Lower lobe of right lung (tissue), 2 donors: ENCODE results near the gene WDR43. TPM values are rescaled to one million over a fixed set of nuclear protein-coding genes. Genes with fewer than 3 reads are reported as not detected.

Experiments
- ATAC-seq, 2 donors: fragments of 200-7000 bp; cut with Tn5 transposase; one replicate each; pipeline ENCODE4 v1.9.1; 2020 to 2022; ENCODE audit warnings: mild to moderate bottlenecking in 2 of 2, moderate library complexity in 2 of 2
- DNase-seq: peaks from one replicate; pipeline ENCODE4 v3.0.0-alpha.2; 2020
- H3K27ac ChIP-seq: fragments of 200-600 bp; one replicate; pipeline ENCODE4 v1.8.0; 2022
- H3K27me3 ChIP-seq: fragments of 200-600 bp; one replicate; pipeline ENCODE4 v1.8.0; 2022; ENCODE audit warnings: low read depth
- H3K36me3 ChIP-seq: fragments of 200-600 bp; one replicate; pipeline ENCODE4 v1.8.0; 2022; ENCODE audit warnings: mild to moderate bottlenecking
- H3K4me1 ChIP-seq: fragments of 200-600 bp; one replicate; pipeline ENCODE4 v1.8.0; 2022
- H3K4me3 ChIP-seq: fragments of 200-600 bp; one replicate; pipeline ENCODE4 v1.8.0; 2022; ENCODE audit warnings: mild to moderate bottlenecking
- H3K9me3 ChIP-seq: fragments of 200-600 bp; one replicate; pipeline ENCODE4 v1.8.0; 2022
- CTCF ChIP-seq: fragments of 200-600 bp; IDR thresholded peaks from one replicate; pipeline ENCODE4 v1.8.0; 2022; ENCODE audit warnings: antibody characterized with exemption, mild to moderate bottlenecking
- intact Hi-C: fragments of 100-400 bp; cut with DNase I; formaldehyde crosslinking; loops from one replicate; pipeline ENCODE4 v1.11.0; 2022
- total RNA-seq: library from RNA; stranded (reverse); fragmentation: NEBNext Ultra II Directional; extraction: Animal tissue kit (Norgen Biotek cat#: 25700); gene quantifications from one replicate; pipeline ENCODE4 v1.2.1, GENCODE V29; 2021
- donor health status: DM: no; HTN: yes; CAD: no; lungs with severe emphysema.

WDR43 gene
- total RNA-seq, 1 donor from 2014 or later, result 27.9 TPM

DNA sequence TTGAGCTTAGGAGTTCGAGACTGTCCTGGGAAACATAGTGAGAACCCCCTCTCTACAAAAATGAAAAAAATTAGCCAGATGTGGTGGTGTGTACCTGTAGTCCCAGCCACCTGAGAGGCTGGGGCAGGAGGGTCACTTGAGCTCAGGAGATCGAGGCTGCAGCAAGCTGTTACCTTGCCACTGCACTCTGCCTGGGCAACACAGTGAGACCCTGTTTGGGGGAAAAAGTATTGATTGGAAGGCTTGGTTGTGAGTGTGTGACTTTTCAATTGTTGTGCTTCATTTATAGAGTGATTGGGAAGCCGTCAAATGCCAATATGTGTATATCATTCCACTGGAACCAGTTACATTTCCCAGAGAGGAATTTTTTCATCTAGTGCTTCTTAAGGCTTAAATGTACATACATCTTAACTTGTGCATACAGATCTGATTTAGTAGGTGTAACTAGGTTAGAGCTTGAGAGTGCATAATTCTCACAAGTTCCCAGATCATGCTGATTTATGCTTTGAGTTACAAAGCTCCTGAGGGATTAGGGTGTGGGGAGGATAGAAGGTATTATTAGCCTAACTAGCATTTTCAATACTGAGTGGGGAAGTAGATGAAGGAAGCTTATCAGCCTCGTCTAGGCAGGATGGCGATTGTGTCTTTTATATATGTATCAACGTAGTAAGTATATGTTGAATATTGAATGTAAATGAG is 15.3 kb downstream of the WDR43 start:
- no peak for TF ChIP-seq CTCF
- intact Hi-C loops, result no loop called here
- H3K27ac ChIP-seq, result no peak overlapping the region
- no peaks in the 10 kb centered on the region for H3K4me1 ChIP-seq
- peaks cover 90% of the 10 kb centered on the region for H3K36me3 ChIP-seq
- H3K9me3 ChIP-seq, result no peaks in the 10 kb centered on the region
- H3K27me3 ChIP-seq, result no peaks in the 10 kb centered on the region
- no peak overlapping the region for H3K4me3 ChIP-seq
- ATAC-seq, result no peak
- DNase-seq, result no peak

DNA sequence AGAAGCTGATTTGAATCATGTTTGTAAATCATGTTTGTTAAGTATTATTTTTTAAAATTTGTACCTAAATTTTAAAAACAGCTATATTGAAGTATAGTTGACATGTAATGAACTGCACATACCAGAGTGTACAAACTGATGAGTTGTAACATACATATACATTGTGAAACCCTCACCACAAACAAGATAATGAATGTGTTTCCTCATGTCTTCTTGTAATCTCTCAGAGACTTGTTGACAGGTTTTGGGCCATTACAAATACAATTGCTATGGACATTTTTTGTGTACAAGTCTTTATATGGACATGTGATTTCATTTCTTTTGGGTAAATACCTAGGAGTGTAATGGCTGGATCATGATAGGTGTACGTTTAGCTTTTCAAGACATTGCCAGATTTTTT is 21.5 kb downstream of the WDR43 start:
- H3K27me3 ChIP-seq, result no peaks in the 10 kb centered on the region
- ATAC-seq (no peak), DNase-seq (no peak)
- intact Hi-C loops, result no loop called here
- no peak for TF ChIP-seq CTCF
- H3K36me3 ChIP-seq, result peaks cover 76% of the 10 kb centered on the region
- H3K27ac ChIP-seq, result no peak overlapping the region
- no peak overlapping the region for H3K4me3 ChIP-seq
- no peaks in the 10 kb centered on the region for H3K4me1 ChIP-seq
- H3K9me3 ChIP-seq, result no peaks in the 10 kb centered on the region

DNA sequence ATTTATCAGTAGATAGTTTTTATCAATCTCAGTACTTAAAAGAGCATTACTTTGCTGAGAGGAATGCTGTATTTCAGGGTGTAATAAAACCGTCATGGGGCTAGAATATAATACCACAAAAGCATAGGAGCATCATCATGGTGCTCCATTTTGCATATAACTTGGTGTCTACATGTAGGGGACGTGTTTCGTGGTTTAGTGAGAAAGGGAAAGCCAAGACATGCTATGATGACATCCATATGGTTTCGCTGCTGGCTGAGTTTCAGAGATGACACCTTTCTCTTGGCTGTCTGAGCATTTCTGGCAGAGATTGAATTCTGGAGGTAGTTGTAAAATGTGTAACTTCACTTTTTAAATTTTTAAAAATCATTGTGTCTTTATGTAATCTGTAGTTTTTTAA is 32.4 kb downstream of the WDR43 start:
- Histone ChIP-seq H3K27ac (no peak overlapping the region), H3K9me3 (no peaks in the 10 kb centered on the region), H3K4me1 (no peaks in the 10 kb centered on the region), H3K27me3 (no peaks in the 10 kb centered on the region), H3K4me3 (no peak overlapping the region), H3K36me3 (peaks cover 100% of the 10 kb centered on the region)
- no peak for TF ChIP-seq CTCF
- no peak for DNase-seq
- intact Hi-C loops, result no loop called here
- ATAC-seq, result no peak

GRCh38 chr2:28927469-28927868 is 33.0 kb downstream of the WDR43 start:
- ATAC-seq (no peak), DNase-seq (no peak)
- TF ChIP-seq CTCF, result no peak
- Histone ChIP-seq H3K36me3 (peaks cover 100% of the 10 kb centered on the region), H3K27me3 (no peaks in the 10 kb centered on the region), H3K27ac (no peak overlapping the region), H3K4me1 (no peaks in the 10 kb centered on the region), H3K4me3 (no peak overlapping the region), H3K9me3 (no peaks in the 10 kb centered on the region)
- intact Hi-C loops, result no loop called here

DNA sequence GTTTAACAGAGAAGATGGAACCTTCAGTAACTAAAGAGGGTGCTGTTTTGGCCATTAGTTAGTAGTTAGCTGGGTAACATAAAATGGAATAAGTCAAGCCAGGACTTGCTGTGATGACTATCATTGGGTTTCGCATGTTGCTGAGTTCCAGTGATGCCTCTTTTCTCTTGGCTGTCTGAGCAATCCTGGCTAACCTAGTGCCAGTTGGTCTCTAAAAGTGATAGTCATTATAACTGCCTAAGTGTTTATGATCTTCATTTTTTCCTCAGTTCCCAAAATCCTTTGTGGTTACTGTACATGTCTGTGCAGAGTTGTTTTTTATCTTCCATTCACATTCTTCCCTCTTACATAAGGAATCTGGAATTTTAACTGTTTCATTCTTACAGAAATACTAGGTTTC is 33.4 kb downstream of the WDR43 start:
- Histone ChIP-seq H3K27ac (no peak overlapping the region), H3K4me1 (no peaks in the 10 kb centered on the region), H3K27me3 (no peaks in the 10 kb centered on the region), H3K36me3 (peaks cover 100% of the 10 kb centered on the region), H3K4me3 (no peak overlapping the region), H3K9me3 (no peaks in the 10 kb centered on the region)
- intact Hi-C loops, result no loop called here
- no peak for DNase-seq
- TF ChIP-seq CTCF, result no peak
- ATAC-seq, result no peak

GRCh38 chr2:28929581-28929980 is 35.1 kb downstream of the WDR43 start:
- no peaks in the 10 kb centered on the region for H3K9me3 ChIP-seq
- no peak for DNase-seq
- no peak overlapping the region for H3K4me3 ChIP-seq
- ATAC-seq, result no peak
- intact Hi-C loops, result no loop called here
- no peaks in the 10 kb centered on the region for H3K4me1 ChIP-seq
- H3K27me3 ChIP-seq, result no peaks in the 10 kb centered on the region
- H3K27ac ChIP-seq, result no peak overlapping the region
- no peak for TF ChIP-seq CTCF
- H3K36me3 ChIP-seq, result peaks cover 100% of the 10 kb centered on the region
